ENCODE measurements around the gene NMNAT2.
"Not testable (repeated sequence)": the region's sequence is repeated elsewhere in the genome, so short reads cannot be mapped to it uniquely, and the experiment has no call there.

- not testable (repeated sequence) for TF ChIP-seq SP4 (IDR thresholded peaks at IDR 0.05; ENCODE audit: low read length); POLR2A (IDR thresholded peaks at IDR 0.05; ENCODE audit: control extremely low read depth in 1 of 2, low read depth in 2 of 2, low read length in 2 of 2); NANOG (IDR thresholded peaks at IDR 0.05; ENCODE audit: insufficient read depth, low read depth, low read length, poor library complexity, severe bottlenecking); EZH2 (IDR thresholded peaks at IDR 0.05; ENCODE audit: low read depth, low read length, severe bottlenecking); USF2 (IDR thresholded peaks at IDR 0.05; ENCODE audit: low read length)
Measured at GRCh38 chr1:183427591-183427990, 9.4 kb upstream of the NMNAT2 start.
